ENCODE results near the gene GEMIN4.
"Not testable (repeated sequence)": the region's sequence is repeated elsewhere in the genome, so short reads cannot be mapped to it uniquely, and the experiment has no call there.

The GEMIN4 gene

DNA sequence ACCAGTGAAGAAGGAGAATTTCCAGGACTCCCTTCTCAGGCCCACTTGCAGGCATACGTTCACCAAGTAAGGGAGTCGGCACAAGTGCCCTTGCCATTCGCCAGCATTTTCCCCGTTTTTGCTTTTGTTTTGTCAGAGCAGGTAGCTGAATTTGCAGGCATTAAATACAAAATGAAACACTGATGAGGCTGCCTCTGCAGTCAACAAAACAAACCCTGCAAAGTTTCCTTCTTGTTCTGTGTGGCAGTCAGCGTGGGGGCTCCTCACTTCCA, 22.2 kb upstream of the GEMIN4 start:
- DNase-seq = no peak

GRCh38 chr17:773467-774312, 21.6 kb upstream of the GEMIN4 start:
- DNase-seq = no peak

DNA sequence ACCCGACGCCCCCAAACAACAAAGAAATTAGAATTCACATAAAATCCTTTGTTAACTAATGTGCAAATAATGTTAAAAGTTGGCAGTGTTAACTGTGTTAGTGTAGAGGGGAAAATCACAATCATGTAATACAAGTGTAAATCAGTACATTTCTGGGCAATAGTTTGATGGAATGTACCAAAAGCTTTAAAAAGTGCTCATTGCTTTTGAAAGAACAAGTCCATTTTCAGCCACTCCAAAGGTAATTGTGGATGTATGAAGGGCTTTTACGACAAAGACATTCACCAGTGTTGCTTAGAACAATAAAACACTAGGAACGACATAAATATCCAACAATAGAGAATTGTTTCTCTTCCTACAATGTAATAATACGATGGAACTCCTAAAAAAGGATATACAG, 21.0 kb upstream of the GEMIN4 start:
- no peak for DNase-seq

GRCh38 chr17:767076-767475, 15.0 kb upstream of the GEMIN4 start:
- no peak for DNase-seq

DNA sequence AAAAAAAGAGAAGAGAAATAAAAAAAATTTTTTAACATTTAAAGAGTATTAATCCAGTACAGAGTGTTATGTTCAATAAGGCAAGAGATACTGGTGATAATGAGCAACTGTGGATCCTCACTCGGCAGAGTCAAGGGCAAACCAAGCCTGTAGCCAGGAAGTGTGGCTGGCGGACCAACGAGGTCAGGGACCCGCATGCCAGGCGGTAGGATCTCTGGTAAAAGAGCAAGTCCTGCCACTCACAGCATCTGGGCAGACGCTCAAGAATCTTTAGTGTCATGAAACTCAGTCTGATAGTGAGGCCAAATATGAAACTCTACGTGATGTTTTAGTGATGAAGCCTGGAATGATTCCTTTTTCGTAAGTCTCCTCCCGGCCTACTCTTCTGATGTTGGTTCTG, 8.3 kb upstream of the GEMIN4 start:
- DNase-seq = no peak

- no peak for DNase-seq
Observed at GRCh38 chr17:759964-760363, 7.9 kb upstream of the GEMIN4 start.

GRCh38 chr17:756010-756567, 4.0 kb upstream of the GEMIN4 start:
- not testable (repeated sequence) for DNase-seq

GRCh38 chr17:755319-755961, 3.4 kb upstream of the GEMIN4 start:
- not testable (repeated sequence) for DNase-seq

GRCh38 chr17:753418-753817, 1.4 kb upstream of the GEMIN4 start:
- DNase-seq = no peak

DNA sequence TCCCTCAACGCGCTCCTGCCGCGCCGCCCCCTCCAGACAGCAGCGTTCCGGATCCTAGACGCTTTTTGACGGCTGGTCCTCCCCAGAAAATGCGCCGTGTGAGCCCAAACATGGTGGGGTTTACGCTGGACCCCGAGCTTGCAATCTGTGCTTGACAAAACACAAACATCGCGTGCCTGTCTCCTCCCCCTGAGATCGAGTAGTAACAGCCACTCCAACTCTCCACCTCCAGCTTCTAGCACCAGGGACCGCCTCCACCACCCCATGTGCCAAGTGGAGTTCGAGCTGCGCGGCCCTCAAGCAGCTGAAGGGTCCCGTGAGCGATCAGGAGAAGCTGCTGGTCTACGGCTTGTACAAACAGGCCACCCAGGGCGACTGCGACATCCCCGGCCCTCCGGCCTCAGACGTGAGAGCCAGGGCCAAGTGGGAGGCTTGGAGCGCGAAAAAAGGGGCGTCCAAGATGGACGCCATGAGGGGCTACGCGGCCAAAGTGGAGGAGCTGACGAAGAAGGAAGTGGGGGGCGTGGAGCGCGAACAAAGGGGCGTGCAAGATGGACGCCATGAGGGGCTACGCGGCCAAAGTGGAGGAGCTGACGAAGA, 656 bp upstream of the GEMIN4 start:
- no peak for DNase-seq

DNA sequence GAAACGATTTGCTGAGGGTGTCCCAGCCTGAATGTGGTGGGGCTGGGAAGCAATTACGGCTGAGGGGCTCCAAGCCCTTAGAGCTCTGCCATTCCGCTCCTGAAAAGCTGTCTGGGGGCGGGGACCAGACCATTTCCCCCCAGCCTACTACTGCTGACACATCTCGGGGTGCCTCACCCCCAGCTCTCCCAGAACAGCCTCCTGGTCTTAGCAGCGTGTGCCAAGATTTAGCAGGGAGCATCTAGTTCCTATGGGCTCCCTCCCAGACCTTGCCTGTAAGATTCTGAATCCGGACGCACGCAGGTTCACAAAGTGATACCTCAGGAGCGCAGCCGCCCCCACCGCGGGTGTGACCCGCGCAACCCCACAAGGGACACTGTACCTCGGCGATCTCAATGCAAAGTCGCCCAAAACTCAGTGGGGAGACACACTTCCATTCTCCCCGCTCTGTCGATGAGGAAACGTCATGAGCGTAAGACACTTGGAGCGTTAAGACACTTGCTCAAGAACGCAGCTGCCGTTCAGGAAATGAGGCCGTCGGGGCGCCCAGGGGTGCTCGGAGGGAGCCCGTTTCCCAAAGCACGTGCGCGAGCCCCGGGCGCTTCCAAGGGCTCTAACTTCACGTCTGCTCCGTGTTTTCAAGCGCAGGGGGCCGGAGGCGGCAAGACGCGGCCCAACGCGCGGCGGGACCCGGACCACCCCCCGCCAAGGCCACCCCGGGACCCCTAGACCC, 629 bp downstream of the GEMIN4 start:
- no peak for DNase-seq

DNA sequence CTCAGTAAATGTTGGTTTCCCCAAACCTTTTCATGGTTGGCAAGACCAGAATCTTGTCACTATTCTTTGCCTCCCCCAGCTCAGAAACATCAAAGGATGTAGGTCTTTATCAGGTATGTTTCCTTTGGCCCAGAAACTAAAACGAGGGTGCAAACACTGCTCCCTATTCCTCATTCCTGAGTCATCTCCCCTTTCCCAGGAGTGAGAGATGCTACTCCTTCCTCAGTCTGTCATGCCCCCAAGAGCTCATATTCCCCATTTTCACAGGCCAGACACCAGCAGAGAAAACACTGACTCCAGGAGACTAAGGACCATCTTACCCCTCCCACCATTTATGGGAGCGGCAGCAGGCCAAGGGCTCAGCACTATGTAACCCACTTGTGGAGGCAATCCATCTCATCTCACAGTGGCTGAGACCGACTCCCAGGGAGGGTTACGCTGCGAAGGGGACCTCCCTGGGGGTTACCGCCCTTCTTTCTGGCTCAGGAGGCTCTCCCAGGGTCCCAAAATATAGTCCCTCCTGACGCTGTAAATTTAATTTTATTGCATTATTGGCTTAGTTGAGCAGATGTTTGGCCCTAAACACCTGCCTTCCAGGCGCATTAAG, 1.5 kb downstream of the GEMIN4 start:
- no peak for DNase-seq

GRCh38 chr17:749359-749758, 2.7 kb downstream of the GEMIN4 start:
- not testable (repeated sequence) for DNase-seq

- not testable (repeated sequence) for DNase-seq
Observed at GRCh38 chr17:748604-749003, 3.5 kb downstream of the GEMIN4 start.

DNA sequence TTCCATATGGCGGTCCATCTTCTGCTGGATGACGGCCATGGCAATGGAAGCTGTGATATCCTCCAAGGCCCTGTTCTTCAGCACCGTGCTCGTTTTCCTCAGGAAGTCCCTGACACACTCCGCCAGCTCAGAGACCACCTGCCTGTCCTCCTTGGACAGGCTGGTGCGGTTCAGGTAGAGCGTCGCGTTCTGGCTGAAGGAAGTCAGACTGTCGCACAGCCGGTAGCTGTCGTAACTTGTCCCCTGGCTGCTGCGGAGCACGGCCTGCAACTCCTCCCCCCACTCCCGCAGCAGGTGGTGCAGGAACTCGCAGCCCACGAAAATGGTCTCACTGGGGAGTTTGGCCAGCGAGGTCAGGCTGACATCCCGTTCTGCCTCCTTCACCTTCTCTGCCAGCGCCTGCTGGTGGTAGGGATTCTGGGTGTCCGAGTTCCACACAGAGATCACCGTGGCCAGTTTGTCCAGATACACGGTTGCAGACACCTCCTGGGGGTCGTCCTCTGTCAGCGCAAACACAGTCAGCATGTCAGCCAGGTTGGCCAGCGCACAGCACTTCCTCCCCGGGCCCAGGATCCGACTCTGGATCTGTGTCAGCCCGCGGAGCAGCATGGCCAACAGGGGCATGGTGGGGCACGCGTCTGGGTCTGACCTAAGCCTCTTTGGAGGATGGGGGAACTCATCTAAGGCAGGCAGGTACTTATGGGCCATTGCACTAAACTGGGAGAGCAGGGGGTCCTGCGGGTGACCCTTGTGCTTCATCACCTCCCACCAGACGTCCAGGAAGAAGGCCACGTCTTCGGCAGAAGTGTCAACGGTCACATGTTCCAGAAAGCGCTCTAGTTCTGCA, 5.1 kb downstream of the GEMIN4 start:
- no peak for DNase-seq

GRCh38 chr17:746181-746580, 5.9 kb downstream of the GEMIN4 start:
- no peak for DNase-seq

- DNase-seq = no peak
Observed at GRCh38 chr17:745406-745805, 6.7 kb downstream of the GEMIN4 start.

DNA sequence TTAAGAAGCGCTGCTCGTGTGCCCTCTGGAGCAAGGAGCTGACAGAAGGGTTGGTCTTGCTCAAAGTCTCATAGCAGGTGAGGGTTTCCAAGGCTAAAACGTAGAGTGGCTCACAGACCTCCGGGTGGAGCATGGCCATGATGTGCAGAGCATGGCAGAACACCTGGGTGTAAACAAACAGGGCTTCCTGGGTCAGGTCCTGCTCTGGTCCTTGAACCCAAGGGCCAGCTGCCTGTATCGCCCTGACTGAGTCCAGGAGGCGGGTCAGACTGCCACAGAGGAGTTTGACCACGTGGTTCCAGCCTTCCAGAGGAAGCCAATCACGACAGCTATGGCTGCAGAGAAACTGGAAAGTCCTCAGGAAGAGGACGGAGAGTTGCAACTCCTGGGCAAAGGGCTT, 7.1 kb downstream of the GEMIN4 start:
- no peak for DNase-seq

- no peak for DNase-seq
Observed at GRCh38 chr17:743139-743538, 8.9 kb downstream of the GEMIN4 start.

- DNase-seq = no peak
Observed at GRCh38 chr17:742147-742793, 9.8 kb downstream of the GEMIN4 start.

DNA sequence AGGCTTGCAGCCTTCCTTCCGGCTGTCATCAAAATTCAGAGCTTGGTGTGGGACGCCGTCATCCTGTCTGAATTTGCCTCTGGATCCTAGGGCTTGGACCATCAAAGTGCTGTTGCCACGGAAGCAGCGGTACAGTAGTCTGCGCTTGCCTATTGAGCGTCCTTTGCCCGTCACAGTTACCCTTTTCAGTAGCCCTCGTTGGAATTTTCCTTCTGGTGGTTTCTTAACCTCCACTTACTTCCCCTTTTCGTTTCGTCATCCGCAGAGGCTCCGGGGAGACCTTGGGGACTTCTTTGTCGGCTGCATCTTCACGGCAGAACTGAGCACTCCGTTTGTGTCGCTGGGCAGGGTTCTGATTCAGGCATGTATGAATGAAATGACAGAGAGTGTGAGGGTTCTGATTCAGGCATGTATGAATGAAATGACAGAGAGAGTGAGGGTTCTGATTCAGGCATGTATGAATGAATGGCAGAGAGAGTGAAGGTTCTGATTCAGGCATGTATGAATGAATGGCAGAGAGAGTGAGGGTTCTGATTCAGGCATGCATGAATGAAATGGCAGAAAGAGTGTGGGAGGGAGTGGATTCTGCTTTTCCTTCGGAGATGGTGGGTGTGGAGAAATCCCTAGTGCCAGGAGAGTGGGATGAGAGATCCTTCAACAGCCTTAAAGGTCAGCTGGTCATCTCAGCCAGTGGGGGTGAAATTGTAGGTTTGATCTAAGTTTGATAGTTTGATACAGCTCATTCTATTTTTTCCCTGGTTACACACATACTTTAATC, 11.6 kb downstream of the GEMIN4 start:
- no peak for DNase-seq

Data from NCI-H524 treated with DMSO at 0.1 percent for 48 hours (cell line).